ENCODE measurements around the gene PNPLA3. TPM values are rescaled to one million over a fixed set of nuclear protein-coding genes. Genes with fewer than 3 reads are reported as not detected.

The PNPLA3 gene
- total and polyA plus RNA-seq, 9 of the 15 experiments (the other 6 are each of a cell fraction or from before 2014, with no cell fraction given) = 0.20 to 0.48 (median 0.38) TPM; not detected in 6

GRCh38 chr22:43894122-43894521 lies 29.5 kb upstream of the PNPLA3 start (continued):
- TF ChIP-seq CHD7 (IDR thresholded peaks at IDR 0.05; ENCODE audit: low read depth, low read length) = no peak
- TF ChIP-seq ARNT (IDR thresholded peaks at IDR 0.05) = no peak
- TF ChIP-seq TGIF2 (CRISPR knock-in tag; IDR thresholded peaks at IDR 0.05) = no peak
- TF ChIP-seq CBX3 (IDR thresholded peaks at IDR 0.05; ENCODE audit: borderline replicate concordance in 1 of 2, low read length in 2 of 2) = no peak
- TF ChIP-seq SREBF2 (CRISPR knock-in tag; IDR thresholded peaks at IDR 0.05) = no peak
- TF ChIP-seq THAP7 (CRISPR knock-in tag; IDR thresholded peaks at IDR 0.05) = no peak

All from K562 (cell line).